ENCODE measurements around the gene NUDT11.
"Not testable (repeated sequence)": the region's sequence is repeated elsewhere in the genome, so short reads cannot be mapped to it uniquely, and the experiment has no call there.

Gene NUDT11

DNA sequence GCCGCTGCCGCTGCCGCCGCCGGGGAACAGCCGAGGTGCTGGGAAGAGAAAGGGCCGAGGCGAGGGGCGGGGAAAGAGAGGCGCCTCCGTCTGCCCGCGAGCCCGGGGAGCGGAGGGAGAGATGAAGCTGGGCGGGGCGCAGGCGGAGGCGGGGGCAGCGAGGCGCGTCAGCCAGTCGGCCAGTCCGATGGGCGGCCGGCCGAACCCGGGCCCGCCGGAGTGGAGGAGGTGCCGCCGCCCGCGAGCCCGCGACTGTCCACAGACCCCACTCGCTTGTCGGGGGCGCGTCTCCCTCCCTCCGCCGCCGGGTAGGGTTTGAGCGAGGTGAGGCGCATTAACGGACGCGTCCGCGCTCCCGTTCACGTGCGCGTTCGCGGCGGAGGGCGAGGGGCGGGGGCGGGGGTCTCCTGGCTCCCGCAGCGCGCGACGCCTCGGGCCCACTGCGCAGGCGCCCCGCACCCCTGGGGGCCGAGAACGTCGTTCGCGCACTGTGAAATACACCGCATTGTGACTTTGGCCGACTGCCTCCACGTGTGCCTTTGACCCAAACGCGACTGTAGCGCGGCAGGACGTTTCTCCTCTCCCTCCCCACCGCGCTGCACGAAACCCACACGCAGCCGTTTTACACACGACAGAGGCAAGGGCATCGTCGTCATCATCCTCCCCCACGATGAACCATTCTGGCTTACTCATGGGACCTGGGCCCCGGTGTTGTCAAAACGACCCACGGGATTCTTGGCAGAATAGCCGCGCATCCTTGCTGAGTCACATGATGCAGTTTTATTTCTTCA lies at the start of gene NUDT11:
Gene NUDT11, minus strand, starts transcription at position 92 of the 791 bp plus-strand sequence. CDS start 148 bp downstream, outside the sequence.
- no peak for DNase-seq (ENCODE audit: extremely low read depth, low read depth)
- TF ChIP-seq, protein P1, sequence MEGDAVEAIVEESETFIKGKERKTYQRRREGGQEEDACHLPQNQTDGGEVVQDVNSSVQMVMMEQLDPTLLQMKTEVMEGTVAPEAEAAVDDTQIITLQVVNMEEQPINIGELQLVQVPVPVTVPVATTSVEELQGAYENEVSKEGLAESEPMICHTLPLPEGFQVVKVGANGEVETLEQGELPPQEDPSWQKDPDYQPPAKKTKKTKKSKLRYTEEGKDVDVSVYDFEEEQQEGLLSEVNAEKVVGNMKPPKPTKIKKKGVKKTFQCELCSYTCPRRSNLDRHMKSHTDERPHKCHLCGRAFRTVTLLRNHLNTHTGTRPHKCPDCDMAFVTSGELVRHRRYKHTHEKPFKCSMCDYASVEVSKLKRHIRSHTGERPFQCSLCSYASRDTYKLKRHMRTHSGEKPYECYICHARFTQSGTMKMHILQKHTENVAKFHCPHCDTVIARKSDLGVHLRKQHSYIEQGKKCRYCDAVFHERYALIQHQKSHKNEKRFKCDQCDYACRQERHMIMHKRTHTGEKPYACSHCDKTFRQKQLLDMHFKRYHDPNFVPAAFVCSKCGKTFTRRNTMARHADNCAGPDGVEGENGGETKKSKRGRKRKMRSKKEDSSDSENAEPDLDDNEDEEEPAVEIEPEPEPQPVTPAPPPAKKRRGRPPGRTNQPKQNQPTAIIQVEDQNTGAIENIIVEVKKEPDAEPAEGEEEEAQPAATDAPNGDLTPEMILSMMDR (IDR thresholded peaks at IDR 0.05; ENCODE audit: low read depth, low read length, missing control alignments): no peak
- H3K4me3 ChIP-seq (replicated peaks; ENCODE audit: low read depth, low read length): peak within 1 kb of the TSS; percentile 54

DNA sequence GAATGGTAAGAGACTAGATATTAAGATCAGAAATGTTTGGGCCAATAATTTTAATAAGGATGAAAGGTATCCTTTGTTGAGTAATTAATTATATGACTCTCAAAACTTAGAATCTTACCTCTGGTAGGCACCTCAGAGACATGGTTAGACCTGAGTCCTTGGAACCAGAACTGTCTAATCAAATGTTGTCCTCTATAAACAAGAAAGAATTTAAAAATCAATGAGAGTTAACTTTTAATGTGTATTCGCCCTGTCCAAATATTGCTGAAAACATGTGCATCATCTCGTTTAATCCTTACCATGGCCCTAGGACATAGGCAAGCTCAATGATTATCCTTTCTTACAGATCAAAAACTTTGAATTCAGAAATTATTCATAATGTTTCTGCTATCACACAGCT lies 24.0 kb upstream of the NUDT11 start:
- TF ChIP-seq, protein P1 (IDR thresholded peaks at IDR 0.05; ENCODE audit: low read depth, low read length, missing control alignments): no peak
- no peak for DNase-seq (ENCODE audit: extremely low read depth, low read depth)

DNA sequence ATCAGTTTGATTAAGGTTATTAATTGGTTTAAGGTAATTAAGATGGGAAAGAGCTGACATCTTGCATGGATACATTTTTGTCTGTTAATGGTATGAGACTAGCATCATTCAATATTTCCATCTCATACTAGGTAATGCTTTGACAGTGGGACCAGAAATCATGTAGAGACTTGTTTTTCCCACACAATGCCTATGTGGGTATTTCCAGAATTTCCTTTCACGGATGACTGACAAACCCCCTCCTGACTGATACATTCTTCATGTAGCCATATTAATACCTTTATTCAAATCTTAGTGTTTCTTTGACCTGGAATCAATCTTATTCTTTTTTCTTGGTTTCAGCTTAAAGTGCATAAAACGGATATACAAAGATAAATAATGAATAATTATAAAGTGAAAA lies 22.7 kb upstream of the NUDT11 start:
- not testable (repeated sequence) for DNase-seq (ENCODE audit: extremely low read depth, low read depth); H3K4me3 ChIP-seq (replicated peaks; ENCODE audit: low read depth, low read length)

More for the DNA sequence above, 24.0 kb upstream of the NUDT11 start:
- no peak overlapping the region for H3K4me3 ChIP-seq (replicated peaks; ENCODE audit: low read depth, low read length)

DNA sequence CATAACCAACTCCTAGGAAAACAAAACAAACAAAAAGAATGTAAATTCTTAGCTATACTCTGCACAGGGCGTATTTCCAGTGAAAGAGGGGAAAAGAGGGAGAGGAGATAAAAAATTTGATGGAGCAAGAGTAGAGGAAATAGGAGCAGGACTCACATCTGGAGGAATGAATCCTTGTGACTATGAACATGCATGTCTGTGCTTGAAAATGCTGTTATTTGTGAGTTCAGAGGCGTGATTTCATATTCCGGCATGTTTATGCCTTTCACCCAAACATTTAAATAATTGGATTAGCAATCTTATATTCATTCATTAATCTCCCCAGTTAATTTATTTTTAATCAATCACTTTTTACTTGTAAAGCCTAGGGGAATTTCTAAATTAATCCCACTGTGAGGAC lies 11.2 kb upstream of the NUDT11 start:
- TF ChIP-seq, protein P1 (IDR thresholded peaks at IDR 0.05; ENCODE audit: low read depth, low read length, missing control alignments): no peak
- no peak overlapping the region for H3K4me3 ChIP-seq (replicated peaks; ENCODE audit: low read depth, low read length)
- DNase-seq (ENCODE audit: extremely low read depth, low read depth): no peak

DNA sequence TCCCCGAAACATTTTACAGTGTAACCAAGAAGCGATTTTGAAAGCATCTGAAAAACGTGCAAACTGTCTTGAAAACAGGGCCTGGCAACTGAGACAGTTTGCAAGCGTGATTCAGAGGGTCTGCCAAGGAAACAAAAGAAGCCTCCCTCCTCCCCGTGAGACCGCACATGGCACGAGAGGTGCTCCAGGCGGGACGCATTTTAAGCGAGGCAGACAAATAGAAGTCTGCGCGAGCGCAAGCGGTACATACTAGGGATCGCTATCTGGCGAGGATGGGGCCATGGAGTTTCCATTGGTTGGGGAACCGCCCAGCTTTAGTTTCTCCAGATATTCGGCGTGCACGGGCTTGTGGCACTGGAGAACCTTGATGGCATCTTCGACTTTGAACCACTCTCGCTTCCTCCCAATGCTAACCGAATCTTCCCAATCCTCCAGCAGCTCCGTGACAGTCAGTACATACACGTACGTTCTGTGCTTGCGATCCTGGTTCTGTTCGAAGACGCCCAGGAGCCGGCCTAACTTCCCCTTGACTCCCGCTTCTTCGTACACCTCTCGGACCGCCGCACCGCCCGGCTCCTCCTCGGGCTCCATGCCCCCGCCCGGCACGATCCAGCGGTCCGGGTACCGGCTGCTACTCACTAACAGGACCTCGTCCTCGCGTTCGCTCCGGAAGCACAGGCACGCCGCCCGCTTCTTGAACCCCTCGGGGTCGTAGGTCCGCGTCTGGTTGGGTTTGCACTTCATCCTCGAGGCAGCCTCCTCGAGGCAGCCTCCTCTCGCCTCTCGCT lies 497 bp downstream of the NUDT11 start:
- peak overlapping the region; percentile 54 for H3K4me3 ChIP-seq (replicated peaks; ENCODE audit: low read depth, low read length)
- DNase-seq (ENCODE audit: extremely low read depth, low read depth): not testable (repeated sequence)

DNA sequence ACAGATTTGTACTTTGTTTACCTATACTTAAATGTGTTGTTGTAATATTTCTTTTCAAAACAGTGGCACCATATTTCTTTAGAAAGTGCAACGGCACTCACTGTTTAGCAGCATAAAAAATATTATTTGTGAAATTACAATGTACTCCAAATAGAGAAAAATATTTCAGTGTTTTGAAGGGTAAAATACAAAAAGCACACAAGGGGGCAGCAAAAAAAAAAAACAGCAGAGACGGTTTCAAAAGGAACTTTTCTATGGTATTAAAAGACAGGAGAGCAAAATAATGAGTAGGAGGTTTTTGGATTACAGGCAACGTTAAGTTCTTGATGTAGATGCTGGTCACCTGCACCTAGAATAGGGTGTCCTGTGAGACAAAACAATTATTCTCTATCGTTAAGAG lies 2.0 kb downstream of the NUDT11 start:
- TF ChIP-seq, protein P1 (IDR thresholded peaks at IDR 0.05; ENCODE audit: low read depth, low read length, missing control alignments): no peak
- H3K4me3 ChIP-seq (replicated peaks; ENCODE audit: low read depth, low read length): peak overlapping the region; percentile 54
- DNase-seq (ENCODE audit: extremely low read depth, low read depth): no peak

DNA sequence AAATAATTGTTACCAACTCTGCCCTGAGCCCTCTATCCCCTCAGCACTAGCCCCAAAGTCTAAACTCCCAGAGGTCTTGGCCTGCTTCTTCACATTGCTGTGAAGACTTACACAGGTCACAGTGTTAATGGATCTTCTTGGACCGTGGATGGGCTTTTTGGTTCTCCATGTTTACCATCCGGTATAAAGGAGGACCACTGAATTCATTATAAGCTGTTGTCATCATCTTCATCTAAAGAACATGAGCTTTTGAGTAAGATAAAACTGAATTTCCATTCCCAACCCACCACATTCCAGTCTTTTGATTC lies 8.5 kb downstream of the NUDT11 start:
- no peak overlapping the region for H3K4me3 ChIP-seq (replicated peaks; ENCODE audit: low read depth, low read length)
- TF ChIP-seq, protein P1 (IDR thresholded peaks at IDR 0.05; ENCODE audit: low read depth, low read length, missing control alignments): no peak
- DNase-seq (ENCODE audit: extremely low read depth, low read depth): no peak

All from HFF-Myc (cell line).